GM19468 (cell line): ENCODE data around the gene SH3PXD2B.

Source experiments
- ATAC-seq: cut with Tn5 transposase; IDR thresholded peaks from one replicate; pipeline ENCODE4 v1.9.1; 2021; ENCODE audit warnings: mild to moderate bottlenecking, moderate library complexity, moderate number of reproducible peaks; ENCODE audit not compliant: unreplicated experiment; ENCODE audit errors: extremely low read depth

The SH3PXD2B gene

DNA sequence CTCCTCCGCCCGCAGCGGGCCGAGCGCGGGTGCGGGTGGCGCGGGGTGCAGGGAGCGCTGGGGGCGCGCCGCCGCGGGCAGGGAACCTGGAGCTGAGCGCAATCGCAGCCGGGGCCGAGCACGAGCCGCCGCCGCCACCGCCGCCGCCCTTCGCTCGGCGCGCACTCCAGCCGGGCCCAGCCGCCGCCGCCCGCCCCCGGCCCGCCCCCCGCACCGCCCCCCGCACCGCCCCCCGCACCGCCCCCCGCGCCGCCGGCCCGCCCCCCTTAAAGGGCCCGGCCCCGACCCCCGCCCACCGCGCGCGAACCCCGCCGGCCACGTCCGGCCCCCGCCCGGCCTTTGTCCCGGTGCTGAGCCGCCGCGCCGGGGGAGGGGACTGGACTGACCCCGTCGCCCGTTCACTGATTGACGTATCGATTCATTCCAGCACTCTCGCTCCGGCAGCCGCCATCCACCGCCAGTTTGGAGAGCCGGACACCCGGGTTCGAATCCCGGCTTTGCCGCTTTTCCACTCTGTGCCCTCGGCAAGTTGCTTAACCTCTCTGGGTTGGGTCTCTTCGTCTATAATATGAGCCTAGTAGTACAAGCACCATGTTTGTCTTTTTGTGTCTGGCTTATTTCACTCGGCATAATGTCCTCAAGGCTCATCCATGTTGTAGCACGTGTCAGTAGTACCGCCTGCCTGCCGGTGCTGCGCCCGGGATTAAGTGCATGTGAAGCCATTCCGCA, at the start of gene SH3PXD2B:
TSS of gene SH3PXD2B (minus strand) at position 168 of the 729 bp plus-strand sequence. CDS start 173 bp downstream, outside the sequence.
- no peak for ATAC-seq

DNA sequence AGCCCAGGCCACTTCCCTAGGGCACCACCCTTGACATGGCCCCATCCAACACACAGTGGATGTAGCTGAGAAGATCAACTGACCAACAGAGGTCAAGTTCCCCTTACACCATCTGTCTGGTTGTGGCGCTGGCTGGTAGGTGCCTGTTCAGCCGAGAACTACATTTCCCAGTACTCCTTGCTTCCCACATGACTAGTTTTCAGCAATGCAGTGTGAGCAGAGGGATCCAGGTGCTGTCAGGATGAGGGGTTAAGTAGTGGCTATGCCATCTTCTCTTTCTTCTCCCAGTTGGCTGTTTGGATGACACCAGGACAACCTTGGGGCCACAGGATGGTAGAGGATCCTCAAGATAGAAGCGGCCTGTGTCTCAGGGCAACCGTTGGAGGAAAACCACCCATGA, 48.6 kb upstream of the SH3PXD2B start:
- ATAC-seq: no peak

DNA sequence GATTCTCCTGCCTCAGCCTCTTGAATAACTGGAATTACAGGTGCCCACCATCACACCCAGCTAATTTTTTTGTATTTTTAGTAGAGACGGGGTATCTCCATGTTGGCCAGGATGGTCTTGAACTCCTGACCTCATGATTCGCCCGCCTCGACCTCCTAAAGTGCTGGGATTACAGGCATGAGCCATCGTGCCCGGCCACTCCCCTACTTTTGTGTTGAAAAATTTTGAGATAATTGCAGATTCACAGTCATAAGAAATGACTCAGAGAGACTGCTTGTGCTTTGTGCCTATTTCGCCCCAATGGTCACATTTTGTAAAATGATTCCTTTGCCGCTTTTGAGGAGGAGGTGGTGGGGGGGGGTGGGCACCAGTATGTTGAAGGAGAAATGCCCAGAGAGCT, 48.1 kb upstream of the SH3PXD2B start:
- ATAC-seq: no peak

DNA sequence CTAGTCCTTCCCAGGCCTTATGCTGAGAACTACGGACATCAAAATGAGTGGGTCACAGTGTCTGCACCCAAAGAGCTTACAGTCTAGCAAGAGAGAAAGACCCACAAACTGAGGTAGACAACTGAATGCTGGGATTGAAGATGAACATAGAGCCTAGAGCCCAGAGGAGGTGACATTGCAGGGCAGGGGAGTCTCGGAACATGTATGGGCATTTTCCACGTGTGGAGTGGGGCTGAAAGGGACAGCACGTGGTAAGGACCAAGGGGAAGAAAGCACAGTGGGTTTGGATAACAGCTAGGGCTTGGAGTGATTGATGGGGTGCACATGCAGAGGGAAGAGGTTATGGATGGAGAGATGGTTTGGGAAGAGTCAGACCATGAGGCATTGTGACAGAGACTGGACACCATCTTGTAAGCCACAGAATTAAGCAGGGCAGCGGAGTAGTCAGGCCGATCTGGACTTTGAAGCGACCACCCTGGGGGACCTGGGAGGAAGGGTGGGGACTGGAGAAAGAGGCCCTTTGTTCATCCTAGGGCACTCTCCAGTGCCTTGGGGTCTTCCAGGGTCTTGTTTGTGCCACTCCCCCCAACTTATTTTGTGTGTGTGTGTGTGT, 47.5 kb upstream of the SH3PXD2B start:
- ATAC-seq: no peak

DNA sequence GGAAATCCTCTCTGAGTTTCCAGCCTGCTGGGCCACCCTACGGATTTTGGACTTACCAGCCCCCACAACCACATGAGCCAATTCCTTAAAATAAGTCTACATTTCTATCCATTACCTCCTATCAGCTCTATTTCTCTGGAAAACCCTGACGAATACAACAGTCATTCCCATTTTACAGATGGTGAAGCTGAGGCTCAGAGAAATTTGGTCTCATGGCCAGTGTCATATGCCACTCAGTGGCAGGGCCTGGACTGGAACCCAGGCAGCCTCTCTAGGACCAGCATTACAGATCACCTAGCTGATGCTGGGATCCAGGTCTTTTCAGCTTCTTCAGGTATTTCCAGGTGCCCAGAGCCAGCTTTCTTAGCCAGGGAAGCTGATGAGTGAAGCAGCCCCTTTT, 45.0 kb upstream of the SH3PXD2B start:
- ATAC-seq: no peak

GRCh38 chr5:172498431-172499129, 44.3 kb upstream of the SH3PXD2B start:
- no peak for ATAC-seq

DNA sequence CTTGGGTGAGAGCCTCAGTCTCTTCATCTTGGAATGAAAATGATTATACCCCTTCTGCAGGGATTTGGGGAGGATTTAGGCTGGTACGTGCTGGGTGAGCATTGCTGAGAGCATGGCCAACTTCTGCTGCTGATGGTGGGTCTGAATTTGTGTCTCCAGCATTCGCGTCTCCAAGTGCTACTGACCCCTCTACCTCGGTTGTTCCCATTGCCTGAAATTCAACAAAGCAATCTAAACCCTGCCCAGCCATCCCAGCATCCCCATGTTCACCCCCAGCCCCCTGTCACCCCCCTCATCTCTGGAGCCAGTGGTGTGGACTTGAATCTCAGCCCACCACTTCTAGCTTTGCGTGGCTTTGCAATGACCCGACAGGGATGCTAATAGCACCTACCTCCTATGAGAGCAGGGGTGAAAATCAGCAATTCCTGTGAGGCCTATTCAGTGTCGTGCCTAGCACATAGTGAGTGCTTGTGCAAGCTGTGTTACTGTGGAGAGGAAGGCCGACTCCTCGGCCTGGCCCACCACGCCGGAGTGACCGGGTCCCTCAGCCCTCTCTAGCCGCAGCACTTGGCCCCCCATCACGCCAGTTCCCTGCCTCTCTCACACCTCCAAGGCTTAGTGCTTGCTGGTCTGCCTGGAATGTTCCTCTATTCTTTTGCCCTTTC, 43.4 kb upstream of the SH3PXD2B start:
- ATAC-seq: no peak

DNA sequence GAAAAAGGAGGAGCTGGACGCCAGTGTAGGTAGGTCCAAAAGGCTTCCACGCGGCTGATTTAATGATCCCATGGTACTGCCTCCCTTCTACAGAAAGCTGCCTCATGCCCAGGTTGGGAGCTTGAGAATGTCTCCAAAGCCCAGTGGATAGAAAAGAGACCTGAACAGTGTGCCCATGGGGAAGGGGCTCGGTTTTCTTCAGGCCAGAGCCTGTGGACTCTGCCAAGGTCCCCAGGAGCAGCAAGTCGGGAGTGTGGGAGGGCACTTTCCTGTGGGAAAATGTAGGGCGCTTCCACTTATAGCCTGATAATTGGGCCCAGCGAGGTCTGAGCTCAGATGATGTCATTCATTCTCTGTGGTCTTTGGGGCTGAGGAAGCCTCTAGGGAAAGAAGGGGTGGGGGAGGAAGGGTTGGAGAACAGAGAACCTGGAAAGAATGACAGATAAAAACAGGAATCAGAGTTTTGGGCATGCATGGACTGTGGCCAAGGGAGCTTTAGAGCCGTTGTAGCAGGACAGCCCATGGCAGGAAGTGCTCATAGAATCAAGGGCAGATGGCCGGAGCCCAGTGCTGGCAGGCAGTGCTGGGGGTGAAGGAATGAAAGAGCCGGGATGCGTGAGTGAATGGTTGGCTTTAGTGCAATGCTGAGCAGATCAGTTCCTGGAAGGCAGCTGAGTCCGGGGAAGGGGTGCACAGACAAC, 42.5 kb upstream of the SH3PXD2B start:
- ATAC-seq: no peak

- ATAC-seq: no peak
These were observed 40.5 kb upstream of the SH3PXD2B start for GRCh38 chr5:172494630-172495505.

DNA sequence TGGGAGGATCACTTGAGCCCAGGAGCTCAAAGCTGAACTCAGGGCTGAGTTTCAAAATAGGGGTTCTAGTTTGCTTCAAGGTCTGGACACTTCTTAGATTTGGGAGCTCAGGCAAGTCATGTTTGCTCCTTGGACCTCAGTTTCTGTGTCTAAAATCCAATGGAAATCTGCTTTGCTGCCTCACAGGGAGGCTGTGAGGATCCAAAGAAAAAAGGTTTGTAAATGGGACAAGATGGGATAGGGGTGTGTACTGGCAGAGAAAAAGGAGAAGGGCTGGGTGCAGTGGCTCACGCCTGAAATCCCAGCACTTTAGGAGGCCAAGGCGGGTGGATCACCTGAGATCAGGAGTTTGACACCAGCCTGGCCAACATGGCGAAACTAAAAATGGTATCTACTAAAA, 39.6 kb upstream of the SH3PXD2B start:
- no peak for ATAC-seq

- ATAC-seq: no peak
These were observed 39.1 kb upstream of the SH3PXD2B start for GRCh38 chr5:172493461-172493860.

DNA sequence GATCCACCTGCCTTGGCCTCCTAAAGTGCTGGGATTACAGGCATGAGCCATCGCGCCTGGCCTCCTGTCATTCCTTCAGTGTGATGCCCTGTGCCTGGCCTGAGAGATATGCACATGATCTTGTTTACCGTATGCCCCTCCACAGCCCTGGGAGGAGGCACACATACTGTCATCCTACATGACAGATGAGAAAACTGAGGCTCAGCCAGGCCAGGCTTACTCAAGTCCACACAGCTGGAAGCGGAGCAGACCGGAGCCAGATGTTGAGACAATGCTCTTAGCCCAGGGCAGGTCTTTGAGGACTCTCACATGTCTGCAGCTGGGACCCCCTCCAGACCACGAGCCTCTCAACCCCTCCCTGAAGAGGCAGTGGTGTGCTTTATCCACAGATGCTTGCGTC, 38.7 kb upstream of the SH3PXD2B start:
- no peak for ATAC-seq

DNA sequence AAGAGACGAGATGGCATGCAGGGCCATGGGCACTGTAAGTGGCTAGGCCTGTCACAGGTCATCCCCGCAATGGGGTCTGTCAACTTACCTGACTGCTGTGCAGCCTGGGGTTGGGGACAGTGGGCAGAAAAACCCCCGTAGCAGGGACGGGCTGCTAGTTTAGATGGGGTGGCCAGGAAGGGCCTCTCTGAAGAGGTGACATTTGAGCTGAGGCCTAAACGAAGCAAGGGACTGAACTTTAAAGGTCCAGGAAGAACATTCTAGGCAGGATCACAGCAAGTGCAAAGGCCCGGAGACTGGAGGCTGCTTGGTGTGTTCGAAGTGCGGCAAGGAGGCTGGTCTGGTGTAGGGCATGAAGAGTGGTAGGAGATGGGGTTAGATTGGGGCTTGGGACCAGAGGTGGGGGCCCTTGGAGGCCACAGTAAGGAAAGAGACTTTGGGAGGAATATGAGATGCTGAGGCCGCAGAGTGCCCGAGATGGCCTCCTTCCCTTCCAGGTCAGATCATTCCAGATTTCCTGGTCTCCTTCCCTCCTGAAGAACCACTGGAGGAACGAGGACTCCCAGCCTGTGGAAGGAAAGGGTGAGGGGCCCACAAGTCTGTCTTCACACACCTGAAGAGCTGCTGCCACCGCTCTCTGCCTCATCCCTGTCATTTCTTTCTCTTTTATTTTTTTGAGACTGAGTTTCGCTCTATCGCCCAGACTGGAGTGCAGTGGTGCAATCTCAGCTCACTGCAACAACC, 37.9 kb upstream of the SH3PXD2B start:
- no peak for ATAC-seq

DNA sequence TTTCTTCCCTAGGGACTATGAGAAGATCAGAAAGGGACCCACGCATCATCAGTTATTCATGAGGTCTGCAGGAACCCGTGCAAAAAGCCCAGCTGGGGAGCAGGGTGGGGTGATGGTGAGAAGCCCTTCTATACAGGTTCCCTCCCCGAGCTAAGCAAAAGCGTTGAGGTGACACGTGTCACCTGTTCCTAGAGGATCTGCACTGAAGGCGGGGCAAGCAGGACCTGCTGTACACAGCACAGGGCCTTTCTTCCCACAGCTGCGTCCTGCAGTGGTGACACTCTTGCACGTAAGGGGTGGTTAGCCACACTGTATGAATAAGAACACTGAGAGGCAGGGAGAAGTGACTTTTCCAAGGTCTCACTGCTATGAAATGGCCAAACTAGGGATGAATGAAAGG, 37.2 kb upstream of the SH3PXD2B start:
- no peak for ATAC-seq

- ATAC-seq: no peak
These were observed 36.5 kb upstream of the SH3PXD2B start for GRCh38 chr5:172490514-172491461.

DNA sequence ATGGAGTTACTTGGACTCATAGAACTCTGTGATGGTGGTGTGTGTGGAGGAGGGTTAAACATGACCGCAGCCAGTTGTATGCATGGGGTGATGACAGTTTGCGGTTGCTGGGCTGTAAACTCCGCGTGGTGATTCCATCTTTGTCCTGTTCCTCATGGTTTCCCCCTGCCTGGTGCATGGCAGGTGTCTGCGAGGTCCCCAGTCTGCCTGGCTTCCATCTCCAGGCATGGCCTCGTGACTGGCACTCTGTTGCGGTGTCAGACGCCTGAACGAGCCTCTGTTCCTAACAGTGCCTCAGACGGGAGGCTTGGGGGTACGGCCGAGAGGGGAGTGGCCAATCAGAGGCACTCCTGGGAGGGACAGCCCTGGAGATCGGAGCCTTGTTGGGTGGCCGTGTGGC, 33.9 kb upstream of the SH3PXD2B start:
- ATAC-seq: no peak

- no peak for ATAC-seq
These were observed 33.3 kb upstream of the SH3PXD2B start for GRCh38 chr5:172487671-172488070.

DNA sequence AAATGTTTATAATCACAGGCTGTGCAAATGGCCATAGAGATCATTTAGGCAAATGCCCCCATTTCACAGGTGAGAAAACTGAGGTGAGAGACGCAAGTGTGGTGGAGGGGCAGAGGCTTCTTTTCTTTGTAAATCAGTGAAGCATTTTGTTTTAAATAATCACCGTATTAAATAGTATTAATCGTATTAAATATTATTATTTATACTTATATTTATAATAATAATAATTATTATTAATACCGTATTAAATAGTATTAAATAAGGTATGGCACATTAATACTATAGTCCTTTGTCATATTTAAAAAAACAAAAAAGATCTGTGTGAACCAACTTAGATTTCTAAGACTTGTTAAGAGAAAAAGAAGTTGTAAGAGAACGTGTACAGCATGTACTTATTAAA, 32.6 kb upstream of the SH3PXD2B start:
- ATAC-seq: no peak
